Measurements from ENCODE around the gene NAA38.

DNA sequence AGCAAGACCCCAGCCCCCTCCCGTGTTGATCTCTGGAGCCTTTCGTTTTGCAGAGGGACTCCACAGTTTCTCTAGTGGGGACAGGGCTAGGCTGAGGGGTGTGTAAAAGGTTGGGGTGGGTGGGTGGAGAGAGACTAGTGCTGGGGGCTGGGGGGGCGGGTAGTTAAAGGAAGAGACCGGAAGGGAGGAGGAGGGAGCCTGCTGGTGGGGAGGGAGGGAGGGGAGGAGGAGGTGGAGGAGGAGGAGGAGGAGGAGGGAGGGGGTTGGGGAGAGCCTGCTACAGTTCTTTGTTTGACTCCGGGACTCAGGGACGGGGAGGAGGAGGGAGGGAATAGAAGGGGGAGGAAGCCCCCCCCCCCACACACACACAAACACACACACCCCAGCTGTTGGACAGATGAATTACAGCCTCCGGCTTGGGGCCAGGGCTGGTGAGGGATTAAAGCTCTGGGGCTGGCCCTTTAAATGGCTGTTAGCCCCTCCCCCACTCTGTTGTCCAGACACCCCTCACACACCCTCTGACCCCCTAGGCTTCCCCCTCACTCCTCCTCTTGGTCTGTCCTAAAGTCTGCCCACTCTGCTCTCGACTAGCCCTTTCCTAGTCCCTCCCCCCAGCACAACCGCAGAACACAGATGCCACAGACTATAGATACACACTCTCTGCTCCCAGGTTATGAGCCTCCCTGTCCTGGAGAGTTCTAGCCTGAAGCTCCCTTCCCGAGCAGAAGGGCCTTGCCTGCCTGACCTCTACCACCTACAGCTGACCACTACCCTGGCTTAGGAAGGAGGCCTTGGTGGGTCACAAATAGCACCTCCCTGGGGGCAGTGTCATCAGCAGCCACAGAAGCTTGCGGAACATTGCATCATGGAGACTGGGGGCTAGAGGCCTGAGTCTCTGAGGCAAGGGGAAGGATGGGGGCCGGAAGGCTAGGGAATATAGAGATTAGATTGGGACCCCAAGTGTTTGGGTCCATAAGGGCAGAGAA lies 19.0 kb downstream of the NAA38 start:
- no peak for TF ChIP-seq EZH2 (IDR thresholded peaks at IDR 0.05)
- TF ChIP-seq, protein P1, sequence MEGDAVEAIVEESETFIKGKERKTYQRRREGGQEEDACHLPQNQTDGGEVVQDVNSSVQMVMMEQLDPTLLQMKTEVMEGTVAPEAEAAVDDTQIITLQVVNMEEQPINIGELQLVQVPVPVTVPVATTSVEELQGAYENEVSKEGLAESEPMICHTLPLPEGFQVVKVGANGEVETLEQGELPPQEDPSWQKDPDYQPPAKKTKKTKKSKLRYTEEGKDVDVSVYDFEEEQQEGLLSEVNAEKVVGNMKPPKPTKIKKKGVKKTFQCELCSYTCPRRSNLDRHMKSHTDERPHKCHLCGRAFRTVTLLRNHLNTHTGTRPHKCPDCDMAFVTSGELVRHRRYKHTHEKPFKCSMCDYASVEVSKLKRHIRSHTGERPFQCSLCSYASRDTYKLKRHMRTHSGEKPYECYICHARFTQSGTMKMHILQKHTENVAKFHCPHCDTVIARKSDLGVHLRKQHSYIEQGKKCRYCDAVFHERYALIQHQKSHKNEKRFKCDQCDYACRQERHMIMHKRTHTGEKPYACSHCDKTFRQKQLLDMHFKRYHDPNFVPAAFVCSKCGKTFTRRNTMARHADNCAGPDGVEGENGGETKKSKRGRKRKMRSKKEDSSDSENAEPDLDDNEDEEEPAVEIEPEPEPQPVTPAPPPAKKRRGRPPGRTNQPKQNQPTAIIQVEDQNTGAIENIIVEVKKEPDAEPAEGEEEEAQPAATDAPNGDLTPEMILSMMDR (IDR thresholded peaks at IDR 0.05): no peak
